Kidney (tissue), 14 donors: ENCODE data around the gene PBX3. TPM values are rescaled to one million over a fixed set of nuclear protein-coding genes. Genes with fewer than 3 reads are reported as not detected.

ENCODE experiments used
- DNase-seq, 5 donors: peaks; one replicate each; pipeline ENCODE4 v3.0.0-alpha.2; 2013 to 2020
- FAIRE-seq: peaks from 2 replicates; lab custom pipeline; 2012; peaks lifted over from hg19 to GRCh38; lab: Jason Lieb, UNC
- H3K27ac ChIP-seq, 2 donors: one replicate each; pipeline ENCODE4 v1.7.0; 2013; ENCODE audit warnings: low read depth in 2 of 2, low read length in 2 of 2, inconsistent platforms in 1 of 2
- H3K27me3 ChIP-seq: one replicate; pipeline ENCODE4 v1.7.1; 2013; ENCODE audit warnings: low read length, inconsistent platforms; ENCODE audit not compliant: control insufficient read depth, insufficient read depth
- H3K36me3 ChIP-seq, 3 donors: one replicate each; pipeline versions ENCODE4 v1.7.0 to v1.7.1; 2013; ENCODE audit warnings: low read length in 3 of 3, control low read depth in 1 of 3, inconsistent platforms in 1 of 3; ENCODE audit not compliant: insufficient read depth in 3 of 3, control insufficient read depth in 2 of 3
- H3K4me1 ChIP-seq, 3 donors: one replicate each; pipeline versions ENCODE4 v1.7.0 to v1.7.1; 2013; ENCODE audit warnings: low read length in 3 of 3, inconsistent platforms in 1 of 3, low read depth in 1 of 3; ENCODE audit not compliant: control insufficient read depth in 2 of 3, insufficient read depth in 2 of 3
- H3K4me3 ChIP-seq, 3 donors: one replicate each; pipeline versions ENCODE4 v1.7.0 to v1.8.1; 2013; ENCODE audit warnings: low read length in 3 of 3, control low read depth in 1 of 3, inconsistent platforms in 1 of 3
- H3K9ac ChIP-seq, 3 donors: one replicate each; pipeline versions ENCODE4 v1.7.0 to v1.7.1; 2013; ENCODE audit warnings: low read length in 3 of 3, control low read depth in 1 of 3, inconsistent platforms in 1 of 3
- H3K9me3 ChIP-seq, 3 donors: one replicate each; pipeline versions ENCODE4 v1.7.0 to v1.7.1; 2013; ENCODE audit warnings: low read length in 3 of 3, control low read depth in 1 of 3, inconsistent platforms in 1 of 3; ENCODE audit not compliant: control insufficient read depth in 2 of 3, insufficient read depth in 1 of 3
- intact Hi-C: fragments of 100-400 bp; cut with DNase I; formaldehyde crosslinking; loops from one replicate; pipeline ENCODE4 v1.11.1; 2022
- polyA plus RNA-seq: library from polyadenylated mRNA; stranded (reverse); fragments of 350-450 nt; fragmentation: Illumina TruSeq; extraction: RNeasy Lipid Tissue Mini Kit (QIAGEN cat#74804); gene quantifications from one replicate; pipeline ENCODE4 v1.2.3, GENCODE V29; 2014; ENCODE audit warnings: low read depth, low replicate concordance; ENCODE audit not compliant: insufficient read depth
- total RNA-seq: library from RNA; stranded (reverse); fragmentation: NEBNext Ultra II Directional; extraction: Animal tissue kit (Norgen Biotek cat#: 25700); gene quantifications from one replicate; pipeline ENCODE4 v1.2.1, GENCODE V29; 2021
- TF ChIP-seq, protein P1 (sequence below): IDR thresholded peaks from 3 replicates; pipeline ENCODE4 v1.5.1; 2012; ENCODE audit warnings: mild to moderate bottlenecking, moderate library complexity, borderline replicate concordance; ENCODE audit not compliant: insufficient read depth; ENCODE audit errors: extremely low read depth
- donor health status: control.
- donor health status: control.
- donor health status: control.
- donor health status: control.
- donor health status: control.
- donor health status: DM: yes; HTN: yes; CAD: no.
- donor health status: Normal renal cell carcinoma (clear cell type).

Gene PBX3
- total and polyA plus RNA-seq, 2 donors from 2014 or later: 10.2 to 23.6 TPM

DNA sequence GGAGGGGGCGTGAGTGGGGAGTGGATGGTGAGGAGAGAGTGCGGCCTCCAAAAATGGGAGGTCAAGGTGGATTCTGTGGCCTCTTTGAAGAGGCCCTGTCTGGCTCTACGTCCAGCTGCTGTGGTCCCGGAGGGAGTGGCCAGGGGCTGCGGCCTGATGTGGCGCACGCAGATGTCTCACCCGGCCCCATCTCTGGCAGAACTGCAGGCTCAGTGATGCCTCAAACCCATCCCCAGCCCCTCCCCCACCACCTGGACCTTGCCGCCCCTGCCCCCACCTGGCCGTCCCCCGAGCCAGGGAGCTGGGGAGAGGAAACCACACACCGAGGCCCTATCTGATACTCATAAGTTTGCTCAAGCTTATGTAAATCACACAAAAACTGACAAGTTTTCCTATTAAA, 267.6 kb downstream of the PBX3 start:
- DNase-seq: no peak
- H3K9me3 ChIP-seq: no peaks in the 10 kb centered on the region
- no peak for FAIRE-seq
- TF ChIP-seq, protein P1, sequence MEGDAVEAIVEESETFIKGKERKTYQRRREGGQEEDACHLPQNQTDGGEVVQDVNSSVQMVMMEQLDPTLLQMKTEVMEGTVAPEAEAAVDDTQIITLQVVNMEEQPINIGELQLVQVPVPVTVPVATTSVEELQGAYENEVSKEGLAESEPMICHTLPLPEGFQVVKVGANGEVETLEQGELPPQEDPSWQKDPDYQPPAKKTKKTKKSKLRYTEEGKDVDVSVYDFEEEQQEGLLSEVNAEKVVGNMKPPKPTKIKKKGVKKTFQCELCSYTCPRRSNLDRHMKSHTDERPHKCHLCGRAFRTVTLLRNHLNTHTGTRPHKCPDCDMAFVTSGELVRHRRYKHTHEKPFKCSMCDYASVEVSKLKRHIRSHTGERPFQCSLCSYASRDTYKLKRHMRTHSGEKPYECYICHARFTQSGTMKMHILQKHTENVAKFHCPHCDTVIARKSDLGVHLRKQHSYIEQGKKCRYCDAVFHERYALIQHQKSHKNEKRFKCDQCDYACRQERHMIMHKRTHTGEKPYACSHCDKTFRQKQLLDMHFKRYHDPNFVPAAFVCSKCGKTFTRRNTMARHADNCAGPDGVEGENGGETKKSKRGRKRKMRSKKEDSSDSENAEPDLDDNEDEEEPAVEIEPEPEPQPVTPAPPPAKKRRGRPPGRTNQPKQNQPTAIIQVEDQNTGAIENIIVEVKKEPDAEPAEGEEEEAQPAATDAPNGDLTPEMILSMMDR: no peak
- H3K27me3 ChIP-seq: no peaks in the 10 kb centered on the region
- no peak overlapping the region for H3K4me3 ChIP-seq
- H3K4me1 ChIP-seq: no peaks in the 10 kb centered on the region
- H3K36me3 ChIP-seq: no peaks in the 10 kb centered on the region
- H3K9ac ChIP-seq: no peak overlapping the region
- intact Hi-C loops: no loop called here
- no peak overlapping the region for H3K27ac ChIP-seq

GRCh38 chr9:126015424-126015823, 268.3 kb downstream of the PBX3 start:
- H3K27me3 ChIP-seq: no peaks in the 10 kb centered on the region
- intact Hi-C loops: no loop called here
- no peaks in the 10 kb centered on the region for H3K36me3 ChIP-seq
- H3K9me3 ChIP-seq: no peaks in the 10 kb centered on the region
- DNase-seq (no peak), FAIRE-seq (no peak)
- H3K9ac ChIP-seq: no peak overlapping the region
- H3K4me1 ChIP-seq: no peaks in the 10 kb centered on the region
- no peak overlapping the region for H3K27ac ChIP-seq
- TF ChIP-seq, protein P1: no peak
- no peak overlapping the region for H3K4me3 ChIP-seq

DNA sequence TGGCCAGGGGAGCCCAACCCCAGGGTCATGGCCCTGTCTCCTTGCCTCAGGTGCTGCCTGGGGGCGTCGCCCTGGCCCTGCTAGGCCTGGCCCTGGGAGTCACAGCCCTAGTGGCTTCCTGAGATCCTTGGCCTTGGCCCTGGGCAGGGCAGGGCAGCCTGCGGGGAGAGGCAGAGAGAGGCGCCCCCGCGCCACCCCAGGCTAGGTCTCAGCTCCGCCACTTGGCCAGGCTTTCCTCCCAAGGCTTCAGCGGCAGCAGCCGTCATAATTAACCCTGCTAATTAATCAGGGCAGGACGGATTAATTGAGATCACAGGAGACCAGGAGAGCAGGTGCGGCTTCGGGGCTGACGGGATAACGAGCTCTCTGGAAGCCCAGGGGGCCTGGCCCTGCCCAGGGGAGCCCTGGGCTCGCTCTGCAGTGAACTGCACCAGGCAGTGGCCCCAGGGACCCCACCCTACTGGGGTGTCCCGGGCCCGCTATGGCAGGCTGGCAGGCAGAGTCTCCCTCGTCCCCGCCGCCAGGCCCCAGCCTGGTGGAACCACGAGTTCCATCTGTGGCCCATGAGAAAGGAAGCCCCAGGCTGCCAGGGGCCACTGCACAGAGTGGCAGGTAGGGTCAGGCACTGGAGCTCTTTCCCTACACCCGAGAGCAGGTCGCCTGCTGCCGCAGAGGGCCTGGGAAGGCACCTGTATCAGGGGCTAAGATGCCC, 269.6 kb downstream of the PBX3 start:
- intact Hi-C loops: no loop called here
- FAIRE-seq (no peak), DNase-seq (no peak)
- TF ChIP-seq, protein P1: no peak
- Histone ChIP-seq H3K9ac (no peak overlapping the region), H3K36me3 (no peaks in the 10 kb centered on the region), H3K9me3 (no peaks in the 10 kb centered on the region), H3K27me3 (no peaks in the 10 kb centered on the region), H3K4me3 (no peak overlapping the region), H3K27ac (no peak overlapping the region), H3K4me1 (no peaks in the 10 kb centered on the region)

Other genes with a start within 250 kb of the PBX3 start
- 70.5 TPM for gene MAPKAP1, start 40.2 kb upstream of the PBX3 start, total RNA-seq
- 99.4 TPM for gene MAPKAP1, start 40.2 kb upstream of the PBX3 start, polyA plus RNA-seq